Fibroblast of lung (primary cell): ENCODE data around the gene PPIF. TPM values are rescaled to one million over a fixed set of nuclear protein-coding genes. Genes with fewer than 3 reads are reported as not detected.

Experiments used
- DNase-seq, 2 donors: peaks; one replicate each; pipeline versions ENCODE4 v3.0.0 to v3.0.0-alpha.2; 2010; ENCODE audit warnings: low read depth in 2 of 2
- H2AFZ ChIP-seq: 2 replicates; pipeline ENCODE4 v1.5.1; 2012; ENCODE audit warnings: low read length, control low read depth, inconsistent platforms
- H3K27ac ChIP-seq: 2 replicates; pipeline ENCODE4 v1.5.1; 2011; ENCODE audit warnings: low read length, control low read depth; ENCODE audit not compliant: insufficient read depth
- H3K27me3 ChIP-seq: 2 replicates; pipeline ENCODE4 v1.5.1; 2011; ENCODE audit warnings: mild to moderate bottlenecking, low read length; ENCODE audit not compliant: control insufficient read depth, insufficient read depth
- H3K36me3 ChIP-seq: 2 replicates; pipeline ENCODE4 v1.5.1; 2011; ENCODE audit warnings: low read length; ENCODE audit not compliant: control insufficient read depth, insufficient read depth
- H3K4me1 ChIP-seq: 2 replicates; pipeline ENCODE4 v1.5.1; 2011; ENCODE audit warnings: low read length; ENCODE audit not compliant: control insufficient read depth, insufficient read depth; ENCODE audit errors: extremely low read depth
- H3K4me2 ChIP-seq: 2 replicates; pipeline ENCODE4 v1.5.1; 2011; ENCODE audit warnings: low read length, control low read depth; ENCODE audit not compliant: insufficient read depth; ENCODE audit errors: extremely low read depth
- H3K4me3 ChIP-seq, 4 experiments: fragments of 200-600 bp in 1 of 4; sonication (generic) in 1 of 4; replicated peaks in 1 of 4; 2 replicates each; pipeline ENCODE4 v1.5.1; 2011 to 2016; ENCODE audit warnings: low read length in 4 of 4, low read depth in 3 of 4, mild to moderate bottlenecking in 3 of 4, control low read depth in 2 of 4, inconsistent platforms in 1 of 4, mixed read lengths in 1 of 4; ENCODE audit not compliant: insufficient read depth in 1 of 4; ENCODE audit errors: control extremely low read depth in 1 of 4
- H3K79me2 ChIP-seq: 2 replicates; pipeline ENCODE4 v1.5.1; 2012; ENCODE audit warnings: mild to moderate bottlenecking, low read length, inconsistent platforms; ENCODE audit not compliant: control insufficient read depth, insufficient read depth
- H3K9ac ChIP-seq: 2 replicates; pipeline ENCODE4 v1.5.1; 2011; ENCODE audit warnings: mild to moderate bottlenecking, low read length, control low read depth; ENCODE audit not compliant: insufficient read depth
- H3K9me3 ChIP-seq: 2 replicates; pipeline ENCODE4 v1.5.1; 2012; ENCODE audit warnings: low read depth, low read length; ENCODE audit not compliant: control insufficient read depth, insufficient read depth
- H4K20me1 ChIP-seq: 2 replicates; pipeline ENCODE4 v1.5.1; 2011; ENCODE audit warnings: low read length; ENCODE audit not compliant: control insufficient read depth, insufficient read depth; ENCODE audit errors: extremely low read depth
- EZH2 ChIP-seq: IDR thresholded peaks from 2 replicates; pipeline ENCODE4 v1.5.1; 2012; ENCODE audit warnings: low read length, control low read depth, mild to moderate bottlenecking; ENCODE audit errors: missing control alignments
- polyA plus RNA-seq, 2 donors: library from polyadenylated mRNA; depleted of rRNA in 1 of 2; stranded (reverse) in 1 of 2; unstranded in 1 of 2; fragments of >200 nt; gene quantifications; 2 replicates each; pipeline ENCODE4 v1.2.1, GENCODE V29; 2011 to 2012; ENCODE audit warnings: missing spikeins in 1 of 2
- total RNA-seq: library from RNA; depleted of rRNA; stranded (reverse); fragments of >200 nt; gene quantifications from 2 replicates; pipeline ENCODE4 v1.2.1, GENCODE V29; 2014
- TF ChIP-seq, protein P1 (sequence below), 2 donors: IDR thresholded peaks in 1 of 2; conservative IDR thresholded peaks in 1 of 2; 1 replicate in 1 of 2; 2 replicates in 1 of 2; pipeline ENCODE4 v1.5.1; 2011 to 2012; ENCODE audit warnings: low read length in 2 of 2, control low read depth in 1 of 2, inconsistent platforms in 1 of 2, low read depth in 1 of 2, mild to moderate bottlenecking in 1 of 2

PPIF gene
- total and polyA plus RNA-seq, 2 donors (not counting 1 experiment from before 2014, with no cell fraction given): 18.7 to 63.0 TPM

DNA sequence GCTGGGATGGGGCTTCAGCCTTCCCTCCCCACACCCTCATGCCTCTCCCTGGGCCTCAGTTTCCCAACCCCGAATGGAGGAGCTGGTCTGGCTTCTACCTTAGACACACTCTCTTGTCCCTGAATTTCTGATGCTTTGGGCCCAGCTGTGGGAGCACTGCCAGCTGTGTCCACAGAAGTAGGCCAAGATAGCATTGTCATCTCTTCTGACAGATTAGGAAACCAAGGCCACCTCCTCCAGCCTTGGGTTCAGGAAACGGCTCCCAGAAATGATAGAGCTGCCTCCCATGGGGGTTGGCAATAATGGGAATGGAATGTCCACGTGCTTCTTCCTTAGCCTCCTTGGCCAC is 1.3 kb downstream of the PPIF start:
- H3K36me3 ChIP-seq: peaks cover 33% of the 10 kb centered on the region
- H3K9ac ChIP-seq: peak overlapping the region; percentile 95
- no peak overlapping the region for H2AFZ ChIP-seq
- no peaks in the 10 kb centered on the region for H4K20me1 ChIP-seq
- H3K79me2 ChIP-seq: peaks cover 33% of the 10 kb centered on the region
- H3K27ac ChIP-seq: peak overlapping the region; percentile 85
- TF ChIP-seq, protein P1, sequence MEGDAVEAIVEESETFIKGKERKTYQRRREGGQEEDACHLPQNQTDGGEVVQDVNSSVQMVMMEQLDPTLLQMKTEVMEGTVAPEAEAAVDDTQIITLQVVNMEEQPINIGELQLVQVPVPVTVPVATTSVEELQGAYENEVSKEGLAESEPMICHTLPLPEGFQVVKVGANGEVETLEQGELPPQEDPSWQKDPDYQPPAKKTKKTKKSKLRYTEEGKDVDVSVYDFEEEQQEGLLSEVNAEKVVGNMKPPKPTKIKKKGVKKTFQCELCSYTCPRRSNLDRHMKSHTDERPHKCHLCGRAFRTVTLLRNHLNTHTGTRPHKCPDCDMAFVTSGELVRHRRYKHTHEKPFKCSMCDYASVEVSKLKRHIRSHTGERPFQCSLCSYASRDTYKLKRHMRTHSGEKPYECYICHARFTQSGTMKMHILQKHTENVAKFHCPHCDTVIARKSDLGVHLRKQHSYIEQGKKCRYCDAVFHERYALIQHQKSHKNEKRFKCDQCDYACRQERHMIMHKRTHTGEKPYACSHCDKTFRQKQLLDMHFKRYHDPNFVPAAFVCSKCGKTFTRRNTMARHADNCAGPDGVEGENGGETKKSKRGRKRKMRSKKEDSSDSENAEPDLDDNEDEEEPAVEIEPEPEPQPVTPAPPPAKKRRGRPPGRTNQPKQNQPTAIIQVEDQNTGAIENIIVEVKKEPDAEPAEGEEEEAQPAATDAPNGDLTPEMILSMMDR (conservative IDR thresholded peaks at IDR 0.05 in 1 of 2, IDR thresholded peaks at IDR 0.05 in 1 of 2; ENCODE audit: low read depth in 1 of 2, low read length in 2 of 2): no peak
- TF ChIP-seq EZH2: no peak
- H3K4me3 ChIP-seq: peak overlapping the region; percentile 56 to 85 (median 78)
- no peaks in the 10 kb centered on the region for H3K9me3 ChIP-seq
- peaks cover 8% of the 10 kb centered on the region for H3K4me1 ChIP-seq
- DNase-seq: no peak
- peak overlapping the region; percentile 88 for H3K4me2 ChIP-seq
- no peaks in the 10 kb centered on the region for H3K27me3 ChIP-seq

DNA sequence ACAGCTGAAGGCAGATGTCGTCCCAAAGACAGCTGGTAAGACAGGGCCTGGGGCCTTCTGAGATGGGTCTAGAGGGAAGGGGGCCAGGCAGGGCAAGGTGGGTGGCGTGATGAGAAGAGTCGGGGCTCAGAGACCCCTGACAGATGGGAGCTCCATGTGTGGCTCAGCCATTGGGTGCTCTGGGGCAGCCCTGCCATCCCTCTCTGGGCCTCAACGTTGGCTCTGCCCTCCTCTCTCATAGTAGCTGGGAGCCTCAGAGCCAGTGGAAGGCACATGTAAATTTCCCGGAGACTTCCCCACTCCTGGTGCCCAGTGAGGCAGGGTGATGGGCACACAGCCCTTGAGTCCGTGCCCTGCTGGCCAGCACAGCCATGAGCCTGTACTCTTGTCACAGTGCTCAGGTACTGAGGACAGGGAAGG is 1.8 kb downstream of the PPIF start:
- H3K27ac ChIP-seq: peak overlapping the region; percentile 85
- H4K20me1 ChIP-seq: no peaks in the 10 kb centered on the region
- H3K9me3 ChIP-seq: no peaks in the 10 kb centered on the region
- peaks cover 8% of the 10 kb centered on the region for H3K4me1 ChIP-seq
- DNase-seq: no peak
- no peak overlapping the region for H2AFZ ChIP-seq
- no peak overlapping the region for H3K9ac ChIP-seq
- H3K36me3 ChIP-seq: peaks cover 36% of the 10 kb centered on the region
- TF ChIP-seq EZH2: no peak
- TF ChIP-seq, protein P1 (conservative IDR thresholded peaks at IDR 0.05 in 1 of 2, IDR thresholded peaks at IDR 0.05 in 1 of 2; ENCODE audit: low read depth in 1 of 2, low read length in 2 of 2): no peak
- peaks cover 33% of the 10 kb centered on the region for H3K79me2 ChIP-seq
- no peaks in the 10 kb centered on the region for H3K27me3 ChIP-seq
- peak overlapping the region; percentile 56 to 85 (median 78) for H3K4me3 ChIP-seq
- H3K4me2 ChIP-seq: peak overlapping the region; percentile 88

DNA sequence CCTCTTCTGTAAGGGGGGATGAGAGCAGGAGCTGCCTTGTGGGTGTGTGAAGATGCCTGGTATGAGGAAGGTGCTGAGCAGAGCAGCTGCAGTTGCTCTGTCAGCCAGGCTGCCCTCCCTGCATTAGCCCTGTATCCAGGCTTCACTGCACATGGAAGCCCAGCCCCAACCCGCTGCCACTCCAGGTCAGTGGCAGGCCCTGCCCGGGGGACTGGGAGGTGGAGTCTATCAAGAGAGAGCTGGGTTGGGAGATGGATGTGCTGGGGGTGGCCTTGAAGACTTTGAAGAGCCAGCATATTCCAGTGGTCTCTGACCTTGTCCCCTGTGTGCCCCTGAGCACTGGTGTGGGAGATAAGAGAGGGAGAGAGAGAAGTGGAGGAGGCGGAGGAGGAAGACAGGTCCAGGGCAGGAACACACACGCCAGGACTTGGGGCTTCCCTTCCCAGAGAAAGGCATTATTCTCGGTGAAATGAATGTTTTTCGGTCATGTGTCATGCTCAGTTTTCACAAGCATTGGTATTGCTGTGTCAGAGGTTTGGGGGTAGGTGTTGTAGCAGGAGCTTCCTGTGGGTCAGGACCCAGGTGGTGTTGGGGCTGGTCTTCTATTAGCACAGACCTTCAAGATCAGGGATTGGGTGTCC is 2.6 kb downstream of the PPIF start:
- Histone ChIP-seq H3K9me3 (no peaks in the 10 kb centered on the region), H3K27me3 (no peaks in the 10 kb centered on the region), H3K79me2 (peaks cover 33% of the 10 kb centered on the region), H3K9ac (no peak overlapping the region), H3K36me3 (peaks cover 42% of the 10 kb centered on the region), H2AFZ (no peak overlapping the region), H3K27ac (no peak overlapping the region), H3K4me3 (no peak overlapping the region), H3K4me1 (peaks cover 8% of the 10 kb centered on the region), H4K20me1 (no peaks in the 10 kb centered on the region), H3K4me2 (no peak overlapping the region)
- TF ChIP-seq EZH2: no peak
- TF ChIP-seq, protein P1 (conservative IDR thresholded peaks at IDR 0.05 in 1 of 2, IDR thresholded peaks at IDR 0.05 in 1 of 2; ENCODE audit: low read depth in 1 of 2, low read length in 2 of 2): no peak
- no peak for DNase-seq
